Limb (tissue), 2 donors: ENCODE measurements around the gene ALDH16A1.

Source experiments
- DNase-seq, 2 donors: peaks; one replicate each; pipeline ENCODE4 v3.0.0-alpha.2; 2016; ENCODE audit errors: extremely low spot score in 2 of 2

The ALDH16A1 gene

DNA sequence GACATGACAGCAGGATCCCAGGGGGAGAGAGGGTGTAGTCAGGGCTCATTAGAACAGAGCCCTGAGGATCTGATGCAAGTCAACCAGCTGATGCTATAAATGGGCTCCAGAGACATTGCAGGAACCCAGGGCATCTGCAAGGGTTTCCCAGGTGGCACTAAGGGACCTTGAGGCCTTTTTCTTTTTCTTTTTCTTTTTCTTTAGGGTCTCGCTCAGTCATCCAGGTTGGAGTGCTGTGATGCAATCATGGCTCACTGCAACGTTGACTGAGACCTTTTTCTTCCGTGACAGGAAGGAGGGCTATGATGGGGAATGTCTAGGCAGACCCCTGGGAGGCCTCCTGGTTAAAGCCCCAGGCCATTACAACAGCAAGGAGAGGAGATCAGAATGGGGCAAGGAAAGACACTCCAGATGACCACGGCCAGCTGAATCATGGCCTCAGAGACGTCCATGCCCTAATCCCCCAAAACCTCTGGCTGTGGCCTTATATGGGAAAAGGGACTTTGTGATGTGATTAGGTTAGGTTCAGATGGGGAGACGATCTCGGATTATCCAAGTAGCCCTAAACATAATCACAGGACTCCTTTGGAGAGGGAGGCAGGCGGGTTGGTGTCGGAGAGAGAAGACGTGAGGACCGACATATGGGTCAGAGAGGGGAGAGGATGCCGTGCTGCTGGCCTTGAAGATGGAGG, 54.9 kb downstream of the ALDH16A1 start:
- DNase-seq: no peak

DNA sequence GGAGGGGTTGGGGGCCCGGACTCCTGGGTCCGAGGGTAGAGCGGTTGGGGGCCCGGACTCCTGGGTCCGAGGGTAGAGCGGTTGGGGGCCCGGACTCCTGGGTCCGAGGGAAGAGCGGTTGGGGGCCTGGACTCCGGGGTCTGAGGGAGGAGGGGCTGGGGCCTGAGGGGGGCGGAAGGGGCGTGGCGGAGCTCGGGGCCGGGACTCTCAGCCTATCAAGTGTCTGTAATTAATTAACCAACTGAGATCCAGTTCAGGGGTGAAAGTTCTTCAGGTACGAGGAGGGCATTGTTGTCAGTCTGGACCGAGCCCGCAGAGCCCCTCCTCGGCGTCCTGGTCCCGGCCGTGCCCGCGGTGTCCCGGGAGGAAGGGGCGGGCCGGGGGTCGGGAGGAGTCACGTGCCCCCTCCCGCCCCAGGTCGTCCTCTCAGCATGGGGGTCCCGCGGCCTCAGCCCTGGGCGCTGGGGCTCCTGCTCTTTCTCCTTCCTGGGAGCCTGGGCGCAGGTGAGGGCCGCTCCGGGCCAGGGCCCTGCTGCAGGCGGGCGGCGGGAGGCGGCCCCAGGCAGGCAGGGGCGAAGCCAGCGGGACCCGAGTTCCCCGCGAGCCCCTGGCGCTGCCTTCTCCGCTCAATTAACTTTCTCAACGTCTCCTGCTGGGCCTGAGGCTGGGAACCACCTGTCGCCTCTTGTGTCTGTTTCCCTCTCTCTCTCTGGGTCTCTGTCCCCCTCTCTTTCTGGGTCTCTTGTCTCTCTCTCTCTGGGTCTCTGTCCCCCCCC, 60.1 kb downstream of the ALDH16A1 start:
- DNase-seq: peak; percentile 63 to 80

DNA sequence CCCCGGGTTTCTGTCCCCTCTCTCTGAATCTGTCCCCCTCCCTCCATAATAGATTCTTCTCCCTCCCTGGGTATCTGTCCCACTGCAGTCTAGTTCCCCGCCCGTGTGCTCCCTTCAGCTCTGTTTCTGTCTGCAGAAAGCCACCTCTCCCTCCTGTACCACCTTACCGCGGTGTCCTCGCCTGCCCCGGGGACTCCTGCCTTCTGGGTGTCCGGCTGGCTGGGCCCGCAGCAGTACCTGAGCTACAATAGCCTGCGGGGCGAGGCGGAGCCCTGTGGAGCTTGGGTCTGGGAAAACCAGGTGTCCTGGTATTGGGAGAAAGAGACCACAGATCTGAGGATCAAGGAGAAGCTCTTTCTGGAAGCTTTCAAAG, 60.7 kb downstream of the ALDH16A1 start:
- DNase-seq: no peak

DNA sequence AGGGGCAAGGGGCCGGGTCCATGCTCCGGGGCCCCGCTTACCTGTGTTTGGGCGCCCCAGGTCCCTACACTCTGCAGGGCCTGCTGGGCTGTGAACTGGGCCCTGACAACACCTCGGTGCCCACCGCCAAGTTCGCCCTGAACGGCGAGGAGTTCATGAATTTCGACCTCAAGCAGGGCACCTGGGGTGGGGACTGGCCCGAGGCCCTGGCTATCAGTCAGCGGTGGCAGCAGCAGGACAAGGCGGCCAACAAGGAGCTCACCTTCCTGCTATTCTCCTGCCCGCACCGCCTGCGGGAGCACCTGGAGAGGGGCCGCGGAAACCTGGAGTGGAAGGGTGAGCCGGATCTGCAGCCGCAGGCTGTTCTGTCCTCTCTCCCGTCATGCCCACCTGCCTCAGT, 61.1 kb downstream of the ALDH16A1 start:
- no peak for DNase-seq

DNA sequence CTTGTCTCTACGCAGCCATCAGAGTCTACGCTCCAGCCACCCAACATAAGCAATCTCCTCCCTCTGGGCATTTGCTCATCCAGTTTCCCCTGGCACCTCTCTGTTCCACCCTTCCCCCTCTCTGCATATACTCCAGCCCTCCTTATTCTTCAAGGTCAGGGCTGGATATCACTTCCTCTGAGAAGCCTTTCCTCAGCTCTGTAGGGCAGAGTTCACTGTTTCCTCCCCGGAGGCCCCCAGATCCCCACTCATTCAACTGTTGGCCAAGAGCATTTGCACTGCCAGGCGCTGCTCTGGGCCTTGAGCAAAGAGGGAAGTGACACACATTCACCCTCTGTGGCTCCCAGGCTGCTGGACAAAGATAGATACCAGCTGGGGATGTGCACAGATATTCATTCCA, 62.7 kb downstream of the ALDH16A1 start:
- DNase-seq: no peak

DNA sequence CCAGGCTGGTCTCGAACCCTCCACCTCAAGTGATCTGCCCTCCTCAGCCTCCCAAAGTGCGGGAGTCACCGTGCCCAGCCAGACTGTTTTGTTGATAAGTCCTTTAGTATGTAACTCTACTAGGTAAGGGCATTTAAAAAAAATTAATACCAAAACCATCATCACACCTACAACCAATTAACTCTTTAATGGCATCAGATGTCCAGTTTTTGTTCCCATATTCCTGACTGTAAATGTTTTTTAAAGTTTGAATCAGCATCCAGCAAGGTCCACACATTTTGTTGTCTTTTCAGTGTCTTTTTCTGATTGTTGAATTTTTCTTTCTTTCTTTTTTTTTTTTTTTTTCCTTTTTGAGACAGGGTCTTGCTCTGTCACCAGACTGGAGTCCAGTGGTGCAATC, 65.0 kb downstream of the ALDH16A1 start:
- no peak for DNase-seq
